PC-3 (cell line): ENCODE data around the gene CLDN24. TPM values are rescaled to one million over a fixed set of nuclear protein-coding genes. Genes with fewer than 3 reads are reported as not detected.

ENCODE experiments used
- ATAC-seq: fragments of 200-7000 bp; cut with Tn5 transposase; 2 replicates; pipeline ENCODE4 v1.9.1; 2020; ENCODE audit warnings: mild to moderate bottlenecking, moderate library complexity
- BruUV-seq: library from RNA; stranded (reverse); fragments of 400-500 nt; replicated peaks from 2 replicates; lab custom pipeline; 2021; lab: Mats Ljungman, UMichigan
- CTCF ChIA-PET: fragments of 300-600 bp; sonication (Branson Sonifier 250); formaldehyde crosslinking; loops from one replicate; lab custom pipeline; 2022; ENCODE audit warnings: antibody characterized with exemption; lab: Charles Lee
- POLR2A ChIA-PET: fragments of 300-600 bp; sonication (Branson Sonifier 250); formaldehyde crosslinking; loops from one replicate; lab custom pipeline; 2022; ENCODE audit warnings: antibody characterized with exemption; ENCODE audit not compliant: unreplicated experiment; lab: Charles Lee
- DNase-seq: peaks from one replicate; pipeline ENCODE4 v3.0.0-alpha.2; 2015
- H2AFZ ChIP-seq: fragments of 300-600 bp; sonication (generic); 2 replicates; pipeline ENCODE4 v1.6.0; 2016; ENCODE audit warnings: antibody characterized with exemption, low read length
- H3F3A ChIP-seq: fragments of 300-600 bp; sonication (generic); one replicate; pipeline ENCODE4 v1.6.0; 2017; ENCODE audit warnings: antibody characterized with exemption, low read length, control low read depth, mild to moderate bottlenecking; ENCODE audit not compliant: unreplicated experiment
- H3K27ac ChIP-seq: fragments of 300-600 bp; sonication (generic); 2 replicates; pipeline ENCODE4 v1.5.1; 2016; ENCODE audit warnings: mild to moderate bottlenecking, low read length
- H3K27me3 ChIP-seq: fragments of 300-600 bp; sonication (generic); 2 replicates; pipeline ENCODE4 v1.6.1; 2016; ENCODE audit warnings: low read length, mixed read lengths
- H3K36me3 ChIP-seq: fragments of 300-600 bp; sonication (generic); 2 replicates; pipeline ENCODE4 v1.6.1; 2016; ENCODE audit warnings: low read depth, mixed run types, low read length, mixed read lengths
- H3K4me1 ChIP-seq: fragments of 300-600 bp; sonication (generic); 2 replicates; pipeline ENCODE4 v1.5.1; 2016; ENCODE audit warnings: low read length; ENCODE audit not compliant: insufficient read depth
- H3K4me2 ChIP-seq: fragments of 300-600 bp; sonication (generic); 2 replicates; pipeline ENCODE4 v1.6.0; 2016; ENCODE audit warnings: low read length
- H3K4me3 ChIP-seq: fragments of 300-600 bp; sonication (generic); 2 replicates; pipeline ENCODE4 v1.5.1; 2016; ENCODE audit warnings: mild to moderate bottlenecking, low read length, mixed read lengths
- H3K79me2 ChIP-seq: fragments of 300-600 bp; sonication (generic); 2 replicates; pipeline ENCODE4 v1.6.1; 2017; ENCODE audit warnings: low read length, mixed read lengths
- H3K9ac ChIP-seq: fragments of 300-600 bp; sonication (generic); 2 replicates; pipeline ENCODE4 v1.6.0; 2016; ENCODE audit warnings: mild to moderate bottlenecking, low read length
- H3K9me2 ChIP-seq: fragments of 300-600 bp; sonication (generic); replicated peaks from 2 replicates; pipeline ENCODE4 v1.6.1; 2016; ENCODE audit warnings: mixed run types, low read length, mixed read lengths
- H3K9me3 ChIP-seq: fragments of 300-600 bp; sonication (generic); 2 replicates; pipeline ENCODE4 v1.6.1; 2016; ENCODE audit warnings: low read length, mixed read lengths
- H4K20me1 ChIP-seq: fragments of 300-600 bp; sonication (generic); 2 replicates; pipeline ENCODE4 v1.6.1; 2016; ENCODE audit warnings: low read length, mixed read lengths
- EZH2 ChIP-seq: fragments of 300-600 bp; sonication (generic); IDR thresholded peaks from one replicate; pipeline ENCODE4 v1.6.1; 2017; ENCODE audit warnings: antibody characterized with exemption, mild to moderate bottlenecking, low read length; ENCODE audit not compliant: unreplicated experiment
- EZH2phosphoT487 ChIP-seq: fragments of 300-600 bp; sonication (generic); IDR thresholded peaks from 2 replicates; pipeline ENCODE4 v1.6.1; 2018; ENCODE audit warnings: mild to moderate bottlenecking, antibody characterized with exemption, low read length, borderline replicate concordance
- intact Hi-C: fragments of 100-400 bp; cut with micrococcal nuclease; formaldehyde crosslinking; loops from 2 replicates; pipeline ENCODE4 v1.9.0; 2023
- total RNA-seq: library from RNA; depleted of rRNA; stranded (reverse); fragments of >200 nt; gene quantifications from 2 replicates; pipeline ENCODE4 v1.2.3, GENCODE V29; 2014
- TF ChIP-seq, protein P1 (sequence below): fragments of 300-600 bp; sonication (generic); conservative IDR thresholded peaks from 2 replicates; pipeline ENCODE4 v1.5.1; 2017; ENCODE audit warnings: antibody characterized with exemption, low read depth, mild to moderate bottlenecking, low read length

Gene CLDN24
- total RNA-seq, 1 experiment from 2014 or later: not detected

- no peak overlapping the region for H3K9ac ChIP-seq
- intact Hi-C loops: no loop called here
- H3K9me3 ChIP-seq: no peaks in the 10 kb centered on the region
- no peaks in the 10 kb centered on the region for H4K20me1 ChIP-seq
- H3K27me3 ChIP-seq: no peaks in the 10 kb centered on the region
- CTCF ChIA-PET: no interaction called here
- H3K79me2 ChIP-seq: no peaks in the 10 kb centered on the region
- POLR2A ChIA-PET: no interaction called here
- no peaks in the 10 kb centered on the region for H3K36me3 ChIP-seq
- no peaks in the 10 kb centered on the region for H3F3A ChIP-seq
- ATAC-seq: no peak
- TF ChIP-seq EZH2 (no peak), EZH2phosphoT487 (no peak)
- TF ChIP-seq, protein P1, sequence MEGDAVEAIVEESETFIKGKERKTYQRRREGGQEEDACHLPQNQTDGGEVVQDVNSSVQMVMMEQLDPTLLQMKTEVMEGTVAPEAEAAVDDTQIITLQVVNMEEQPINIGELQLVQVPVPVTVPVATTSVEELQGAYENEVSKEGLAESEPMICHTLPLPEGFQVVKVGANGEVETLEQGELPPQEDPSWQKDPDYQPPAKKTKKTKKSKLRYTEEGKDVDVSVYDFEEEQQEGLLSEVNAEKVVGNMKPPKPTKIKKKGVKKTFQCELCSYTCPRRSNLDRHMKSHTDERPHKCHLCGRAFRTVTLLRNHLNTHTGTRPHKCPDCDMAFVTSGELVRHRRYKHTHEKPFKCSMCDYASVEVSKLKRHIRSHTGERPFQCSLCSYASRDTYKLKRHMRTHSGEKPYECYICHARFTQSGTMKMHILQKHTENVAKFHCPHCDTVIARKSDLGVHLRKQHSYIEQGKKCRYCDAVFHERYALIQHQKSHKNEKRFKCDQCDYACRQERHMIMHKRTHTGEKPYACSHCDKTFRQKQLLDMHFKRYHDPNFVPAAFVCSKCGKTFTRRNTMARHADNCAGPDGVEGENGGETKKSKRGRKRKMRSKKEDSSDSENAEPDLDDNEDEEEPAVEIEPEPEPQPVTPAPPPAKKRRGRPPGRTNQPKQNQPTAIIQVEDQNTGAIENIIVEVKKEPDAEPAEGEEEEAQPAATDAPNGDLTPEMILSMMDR: no peak
- no peak overlapping the region for H2AFZ ChIP-seq
- BruUV-seq: no TSS peak
- no peaks in the 10 kb centered on the region for H3K9me2 ChIP-seq
- H3K4me2 ChIP-seq: no peak overlapping the region
- H3K27ac ChIP-seq: no peak overlapping the region
- H3K4me1 ChIP-seq: no peaks in the 10 kb centered on the region
- no peak for DNase-seq
- no peak overlapping the region for H3K4me3 ChIP-seq
Observed at GRCh38 chr4:183366206-183366835, 44.1 kb upstream of the CLDN24 start.

DNA sequence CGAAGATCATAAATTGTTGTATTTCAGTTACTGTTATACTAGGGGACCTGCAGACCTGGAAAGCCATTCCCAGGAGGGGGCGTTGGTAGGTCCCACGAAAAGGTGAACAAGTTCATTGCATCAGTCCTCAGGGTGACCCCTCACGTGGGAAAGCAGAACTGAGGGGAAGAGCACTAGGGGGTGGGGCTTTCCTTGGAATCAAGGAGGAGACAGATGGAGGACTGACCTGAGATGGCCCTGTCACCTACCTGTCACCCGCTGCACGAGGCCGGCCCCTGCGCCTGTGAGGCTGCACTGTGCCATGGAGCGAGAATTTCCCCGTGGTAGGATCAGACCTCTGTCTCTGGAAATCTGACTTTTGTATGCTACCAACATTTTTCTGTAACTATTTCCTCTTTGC, 41.8 kb upstream of the CLDN24 start:
- Histone ChIP-seq H2AFZ (no peak overlapping the region), H3K79me2 (no peaks in the 10 kb centered on the region), H3K27ac (no peak overlapping the region), H3K4me3 (no peak overlapping the region), H3K9me3 (no peaks in the 10 kb centered on the region), H3K36me3 (no peaks in the 10 kb centered on the region), H3K4me2 (no peak overlapping the region), H3K4me1 (no peaks in the 10 kb centered on the region), H3F3A (no peaks in the 10 kb centered on the region), H3K27me3 (no peaks in the 10 kb centered on the region), H4K20me1 (no peaks in the 10 kb centered on the region), H3K9me2 (no peaks in the 10 kb centered on the region), H3K9ac (no peak overlapping the region)
- DNase-seq (no peak), ATAC-seq (no peak)
- CTCF ChIA-PET: no interaction called here
- intact Hi-C loops: no loop called here
- no peak for TF ChIP-seq EZH2phosphoT487
- no peak for TF ChIP-seq EZH2
- TF ChIP-seq, protein P1: no peak
- POLR2A ChIA-PET: no interaction called here
- no TSS peak for BruUV-seq

DNA sequence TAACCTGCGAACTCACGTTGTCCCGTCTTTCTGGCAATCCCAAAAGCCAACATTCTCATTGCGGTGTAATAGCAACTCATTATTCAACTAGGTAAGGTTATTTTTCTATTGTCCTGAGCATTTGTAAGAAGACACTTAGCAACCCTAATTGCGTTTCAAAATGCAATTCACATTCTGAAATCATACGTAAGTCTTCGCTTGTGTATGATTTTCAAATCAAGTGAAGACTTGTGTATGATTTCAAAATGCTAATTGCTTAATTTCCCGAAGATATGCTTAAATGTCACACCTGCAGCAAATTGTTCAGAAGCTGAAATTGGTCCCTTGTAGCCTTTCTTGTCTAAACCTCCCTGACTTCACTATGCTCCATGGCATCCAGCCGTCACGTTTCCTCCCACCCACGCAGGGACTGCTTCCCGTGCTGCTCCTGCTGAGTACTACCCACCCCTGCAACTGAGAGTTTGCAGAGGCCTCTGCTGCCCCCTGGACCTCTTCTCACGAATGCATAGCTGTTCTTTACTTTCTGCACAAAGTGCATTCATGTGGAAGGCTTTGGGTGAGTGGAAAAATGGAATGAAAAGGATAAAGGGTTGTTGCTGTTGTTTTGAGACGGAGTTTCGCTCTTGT, 40.8 kb upstream of the CLDN24 start:
- H3K27ac ChIP-seq: no peak overlapping the region
- H3K4me2 ChIP-seq: no peak overlapping the region
- H3K9ac ChIP-seq: no peak overlapping the region
- TF ChIP-seq EZH2 (no peak), EZH2phosphoT487 (no peak)
- TF ChIP-seq, protein P1: peak; percentile 32
- intact Hi-C loops: no loop called here
- H3K9me2 ChIP-seq: no peaks in the 10 kb centered on the region
- ChIA-PET CTCF (no interaction called here), POLR2A (no interaction called here)
- no peaks in the 10 kb centered on the region for H3K36me3 ChIP-seq
- H3K9me3 ChIP-seq: no peaks in the 10 kb centered on the region
- H3K79me2 ChIP-seq: no peaks in the 10 kb centered on the region
- H3F3A ChIP-seq: no peaks in the 10 kb centered on the region
- no peak for DNase-seq
- ATAC-seq: peak; percentile 33; the same call in 1 of the 2 replicates
- H2AFZ ChIP-seq: no peak overlapping the region
- H3K27me3 ChIP-seq: no peaks in the 10 kb centered on the region
- no TSS peak for BruUV-seq
- no peaks in the 10 kb centered on the region for H3K4me1 ChIP-seq
- H3K4me3 ChIP-seq: no peak overlapping the region
- no peaks in the 10 kb centered on the region for H4K20me1 ChIP-seq
